ENCODE results near the gene NR1D1.

NR1D1 gene

GRCh38 chr17:40112718-40113109, 12.3 kb upstream of the NR1D1 start:
- peak overlapping the region in 1 of 7 experiments; percentile 42 for H3K4me3 ChIP-seq

GRCh38 chr17:40112191-40112711, 11.9 kb upstream of the NR1D1 start:
- H3K27ac ChIP-seq, result peak overlapping the region in 20 of 21 experiments; percentile 4 to 99 (median 85)
- H3K4me3 ChIP-seq, result peak overlapping the region in 1 of 7 experiments; percentile 42

More at GRCh38 chr17:40112718-40113109, 12.3 kb upstream of the NR1D1 start:
- peak overlapping the region in 20 of 21 experiments; percentile 4 to 99 (median 85) for H3K27ac ChIP-seq

- peak overlapping the region in 1 of 7 experiments; percentile 42 for H3K4me3 ChIP-seq
- H3K27ac ChIP-seq, result peak overlapping the region in 19 of 21 experiments; percentile 4 to 99 (median 87)
Measured at GRCh38 chr17:40111221-40112128, 11.1 kb upstream of the NR1D1 start.

DNA sequence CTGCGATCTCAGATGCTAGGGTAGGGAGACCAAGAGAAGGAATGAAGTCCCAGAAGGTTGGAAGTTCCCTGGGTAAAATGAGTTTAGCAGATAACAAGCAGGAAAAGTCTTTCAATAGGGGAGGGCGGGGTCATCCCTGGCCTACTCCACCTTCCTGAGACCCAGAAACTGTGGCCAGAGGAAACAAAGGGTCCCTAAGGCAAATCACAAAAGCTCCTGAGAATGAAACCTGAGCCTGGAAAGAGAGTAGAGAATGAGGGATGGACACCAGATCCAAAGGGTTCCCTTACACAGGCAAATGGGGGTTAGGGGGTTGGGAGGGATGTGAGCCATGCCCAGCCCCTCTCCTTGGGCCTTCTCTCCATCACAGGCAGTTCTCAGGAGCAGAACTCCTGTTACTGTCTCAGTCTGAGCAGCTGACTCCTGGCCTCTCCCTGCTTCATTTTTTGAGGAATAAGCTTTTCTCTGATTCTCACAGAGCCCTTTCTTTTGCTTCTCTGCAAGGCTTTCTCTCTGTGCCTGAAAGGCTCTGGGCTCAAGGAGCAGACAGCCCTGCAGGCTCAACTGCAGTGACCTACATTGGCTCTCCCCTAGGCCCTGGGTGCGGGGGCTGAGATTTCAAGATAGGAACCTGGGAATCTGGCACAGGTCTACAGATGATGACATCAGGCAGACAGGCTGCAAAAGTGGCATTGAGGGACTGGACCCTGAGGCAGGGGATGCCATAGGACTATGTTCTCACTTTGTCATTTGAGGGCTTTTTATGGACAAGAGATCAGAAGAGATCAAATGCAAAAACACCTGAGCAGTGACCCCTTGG, 9.8 kb upstream of the NR1D1 start:
- no peak overlapping the region for H3K4me3 ChIP-seq
- H3K27ac ChIP-seq, result peak overlapping the region in 19 of 21 experiments; percentile 4 to 99 (median 86)

GRCh38 chr17:40108970-40109824, 8.8 kb upstream of the NR1D1 start:
- H3K4me3 ChIP-seq, result no peak overlapping the region

DNA sequence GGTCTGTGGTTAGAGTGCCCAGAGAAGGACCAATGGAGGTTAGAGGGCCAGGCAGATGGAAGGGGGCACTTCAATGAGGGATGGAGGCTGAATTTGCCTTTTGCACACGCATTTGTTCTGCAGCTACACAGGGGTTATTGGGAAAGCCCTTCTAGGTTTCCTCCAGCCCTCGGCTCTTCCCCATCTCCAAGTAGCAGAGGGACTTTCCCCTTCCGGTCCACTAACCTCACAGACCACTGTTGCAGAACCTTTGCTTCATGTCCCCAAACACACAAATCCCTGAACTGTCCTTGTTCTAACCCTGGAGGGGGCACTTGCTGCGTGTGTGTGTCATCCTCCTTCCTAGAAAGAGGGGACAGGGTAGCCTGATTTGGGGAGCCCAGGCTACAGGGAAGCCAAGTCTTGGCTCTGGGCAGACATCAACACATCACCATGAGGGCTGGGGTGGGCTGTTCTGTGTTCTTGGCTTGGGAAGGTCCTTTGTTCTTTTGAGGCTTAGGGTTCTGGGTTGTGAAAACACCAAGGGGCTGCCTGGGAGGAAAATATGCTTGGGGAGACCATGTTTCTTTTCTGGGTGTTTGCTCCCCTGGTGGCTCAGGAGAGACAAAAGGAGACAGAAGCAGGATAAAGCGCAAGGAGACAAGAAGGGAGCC, 7.3 kb upstream of the NR1D1 start:
- peak overlapping the region in 20 of 21 experiments; percentile 79 to 99 (median 90) for H3K27ac ChIP-seq
- H3K4me3 ChIP-seq, result peak overlapping the region in 1 of 7 experiments; percentile 1

More at GRCh38 chr17:40108970-40109824, 8.8 kb upstream of the NR1D1 start:
- H3K27ac ChIP-seq, result peak overlapping the region in 20 of 21 experiments; percentile 79 to 99 (median 90)

DNA sequence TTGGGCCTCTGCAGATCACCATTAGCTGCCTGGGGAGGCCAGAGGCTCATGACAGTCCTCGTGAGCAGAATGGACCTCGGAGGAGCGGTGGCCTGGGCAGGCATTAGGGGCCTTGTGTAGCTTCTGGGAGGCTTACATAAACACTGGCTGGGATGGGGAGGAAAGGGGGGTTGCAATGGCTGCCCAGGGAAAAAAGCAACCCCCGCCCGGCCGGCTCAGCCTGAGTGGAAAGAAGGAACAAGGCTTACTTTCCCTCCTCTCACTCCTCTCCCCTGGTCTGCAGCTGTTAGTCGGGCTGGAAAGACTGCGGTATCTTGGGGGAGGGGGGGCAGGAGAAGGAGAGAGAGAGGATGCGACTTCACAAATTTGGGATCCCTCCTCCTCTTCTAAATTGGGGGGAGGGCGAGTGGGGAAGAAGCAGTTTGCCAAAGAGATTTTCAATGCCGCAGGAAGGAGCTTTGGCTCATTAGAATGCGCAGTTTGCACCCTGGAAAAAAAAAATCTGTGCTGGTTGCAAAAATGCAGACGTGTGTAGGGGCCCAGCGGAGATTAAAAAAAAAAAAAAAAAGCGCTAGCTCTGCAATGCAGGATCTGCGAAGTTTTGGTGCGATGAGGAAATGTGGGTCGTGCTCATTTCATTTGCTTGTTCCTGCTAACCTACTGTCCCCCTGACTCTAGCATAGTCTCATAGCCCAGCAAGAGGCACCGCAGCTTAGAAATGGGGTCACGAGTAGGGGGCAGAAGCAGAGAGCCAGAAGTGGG, 6.6 kb upstream of the NR1D1 start:
- peak overlapping the region in 20 of 21 experiments; percentile 79 to 99 (median 90) for H3K27ac ChIP-seq
- no peak overlapping the region for H3K4me3 ChIP-seq

DNA sequence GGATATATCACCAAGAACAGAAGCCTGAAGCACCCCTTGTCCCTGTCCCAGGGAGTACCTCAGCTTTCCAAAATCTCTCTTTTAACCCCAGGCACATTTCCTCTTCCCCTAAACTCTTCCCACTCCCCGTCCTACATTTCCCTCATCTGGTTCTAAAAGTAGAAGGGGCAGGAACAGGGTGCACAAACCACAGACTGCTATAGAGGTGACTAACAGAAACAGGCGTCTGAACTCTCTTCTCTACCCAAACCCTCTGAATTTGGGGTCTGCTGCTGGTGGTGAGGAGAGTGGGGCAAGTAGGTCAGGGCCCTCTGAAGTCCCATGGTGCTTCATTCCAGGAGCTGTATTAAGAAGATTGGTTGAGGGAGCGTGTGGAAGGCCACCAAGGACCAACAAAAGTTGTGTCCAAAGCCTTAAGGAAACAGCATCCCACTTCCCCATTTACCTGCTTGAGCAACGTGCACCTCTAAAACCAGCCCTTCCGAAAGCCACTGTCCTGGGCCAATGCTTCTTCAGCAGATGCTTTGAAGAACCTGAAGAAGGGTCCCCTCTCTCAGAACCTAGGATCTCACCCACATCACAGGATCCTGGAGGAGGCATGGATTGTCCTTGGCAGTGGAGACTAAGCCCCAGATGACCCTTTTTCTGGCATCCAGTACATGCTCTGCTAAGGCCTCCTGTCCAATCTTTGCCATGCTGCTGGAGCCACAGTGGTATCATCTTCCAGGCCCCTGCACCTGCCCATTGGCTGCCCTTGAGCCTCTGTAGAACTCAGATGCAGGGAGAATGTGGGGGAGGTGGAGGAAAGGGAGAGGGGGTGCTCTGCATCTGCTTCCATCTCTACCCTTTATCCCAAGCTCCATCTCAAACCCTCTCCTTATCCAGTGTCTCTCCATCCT, 5.7 kb upstream of the NR1D1 start:
- H3K27ac ChIP-seq, result peak overlapping the region in 20 of 21 experiments; percentile 1 to 99 (median 90)
- no peak overlapping the region for H3K4me3 ChIP-seq

DNA sequence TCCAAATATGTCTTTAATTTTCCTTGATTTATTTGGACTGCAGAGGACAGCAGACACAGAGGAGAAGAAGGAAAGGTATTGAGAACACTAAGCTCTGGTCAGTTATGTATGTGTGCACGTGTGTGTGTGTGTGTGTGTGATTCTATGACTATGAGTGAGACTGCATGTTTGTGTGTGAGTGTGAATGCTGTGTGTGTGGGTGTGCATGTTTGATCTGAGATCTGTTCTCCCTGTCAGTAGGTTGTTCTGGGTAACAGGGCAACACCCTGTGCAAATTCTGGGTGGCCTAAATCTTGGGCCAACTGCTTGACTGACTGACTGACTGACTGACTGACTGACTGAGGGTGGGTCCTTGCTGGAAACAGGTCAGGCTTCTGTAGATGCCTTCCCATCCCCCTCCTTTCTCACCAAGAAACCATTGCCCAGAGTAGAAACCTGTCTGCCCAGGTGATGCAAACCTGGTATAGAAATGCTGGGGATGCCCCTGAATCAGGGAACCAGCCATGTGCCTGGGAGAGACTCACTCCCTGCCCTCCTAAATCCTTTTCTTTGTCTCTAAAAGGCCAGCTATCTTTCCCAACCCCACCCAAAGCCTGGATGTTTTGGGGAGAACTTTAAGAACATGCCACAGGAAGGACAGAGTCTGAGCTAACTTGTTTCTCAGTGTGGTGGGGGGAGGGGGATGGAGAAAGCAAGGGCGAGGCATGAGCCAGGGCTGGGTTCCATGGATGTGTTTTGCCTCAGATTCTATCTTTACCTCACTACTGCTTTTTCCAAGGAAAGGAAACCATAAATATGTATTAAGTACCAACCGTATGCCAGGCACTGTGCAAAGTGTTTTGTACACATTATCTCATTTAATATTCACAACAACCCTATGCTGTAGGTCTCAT, 4.5 kb upstream of the NR1D1 start:
- peak overlapping the region in 18 of 21 experiments; percentile 1 to 99 (median 89) for H3K27ac ChIP-seq

GRCh38 chr17:40103688-40104087, 3.3 kb upstream of the NR1D1 start:
- H3K27ac ChIP-seq, result peak overlapping the region in 18 of 21 experiments; percentile 8 to 95 (median 66)
- H3K4me3 ChIP-seq, result no peak overlapping the region

More for the DNA sequence above, 4.5 kb upstream of the NR1D1 start:
- no peak overlapping the region for H3K4me3 ChIP-seq

GRCh38 chr17:40103071-40103661, 2.8 kb upstream of the NR1D1 start:
- Histone ChIP-seq H3K4me3 (no peak overlapping the region), H3K27ac (peak overlapping the region in 18 of 21 experiments; percentile 8 to 95 (median 66))

DNA sequence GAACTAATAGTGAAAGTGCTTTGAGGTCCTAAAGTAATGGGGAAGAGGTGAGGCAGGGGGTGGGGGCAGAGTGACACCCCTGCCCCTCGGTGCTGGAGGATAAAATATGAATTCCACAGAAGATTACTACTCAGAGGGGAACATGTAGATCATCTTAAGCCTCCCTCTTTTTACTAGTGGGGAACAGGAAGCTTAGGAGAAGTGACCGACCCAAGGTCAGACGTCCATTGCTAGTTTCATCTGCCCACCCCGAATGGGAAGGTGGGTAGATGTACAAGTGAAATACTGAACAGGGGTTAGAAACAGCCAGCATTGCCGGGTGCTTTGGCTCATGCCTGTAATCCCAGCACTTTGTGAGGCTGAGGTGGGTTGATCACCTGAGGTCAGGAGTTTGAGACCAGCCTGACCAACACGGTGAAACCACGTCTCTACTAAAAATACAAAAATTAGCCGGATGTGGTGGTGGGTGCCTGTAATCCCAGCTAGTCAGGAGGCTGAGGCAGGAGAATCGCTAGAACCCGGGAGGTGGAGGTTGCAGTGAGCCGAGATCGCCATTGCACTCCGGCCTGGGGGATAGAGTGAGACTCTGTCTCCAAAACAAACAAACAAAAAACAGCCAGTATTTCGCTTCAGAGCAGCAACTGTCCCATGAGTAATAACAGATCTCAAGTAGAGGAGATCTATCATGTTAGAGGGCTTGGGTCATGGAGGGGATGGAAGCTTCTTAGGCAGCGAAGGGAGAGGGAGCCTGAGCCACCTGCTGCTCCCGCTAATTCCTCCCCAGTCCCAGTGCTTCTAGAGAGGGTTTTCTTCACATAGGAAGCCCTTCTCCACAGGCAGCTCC, 1.2 kb upstream of the NR1D1 start:
- H3K27ac ChIP-seq, result peak overlapping the region in 19 of 21 experiments; percentile 68 to 99 (median 94)
- peak overlapping the region in 3 of 7 experiments; percentile 68 to 95 (median 94) for H3K4me3 ChIP-seq

- H3K4me3 ChIP-seq, result peak overlapping the region; percentile 55 to 95 (median 81)
- peak overlapping the region in 20 of 21 experiments; percentile 82 to 99 (median 94) for H3K27ac ChIP-seq
Measured at GRCh38 chr17:40100669-40101366, 429 bp upstream of the NR1D1 start.
